Activated CD8-positive, alpha-beta memory T cell treated with anti-CD3 and anti-CD28 coated beads, Interleukin-2, amount 50 U/mL, for 24 hours (primary cell): ENCODE data around the gene CRELD1.
A peak's percentile ranks its signal among the peaks of the same experiment; 100 is the strongest.
"Not testable (repeated sequence)": the region's sequence is repeated elsewhere in the genome, so short reads cannot be mapped to it uniquely, and the experiment has no call there.

Experiments used
- DNase-seq: peaks from one replicate; pipeline ENCODE4 v3.0.0-alpha.2; 2020; ENCODE audit errors: extremely low read depth

CRELD1 gene

DNA sequence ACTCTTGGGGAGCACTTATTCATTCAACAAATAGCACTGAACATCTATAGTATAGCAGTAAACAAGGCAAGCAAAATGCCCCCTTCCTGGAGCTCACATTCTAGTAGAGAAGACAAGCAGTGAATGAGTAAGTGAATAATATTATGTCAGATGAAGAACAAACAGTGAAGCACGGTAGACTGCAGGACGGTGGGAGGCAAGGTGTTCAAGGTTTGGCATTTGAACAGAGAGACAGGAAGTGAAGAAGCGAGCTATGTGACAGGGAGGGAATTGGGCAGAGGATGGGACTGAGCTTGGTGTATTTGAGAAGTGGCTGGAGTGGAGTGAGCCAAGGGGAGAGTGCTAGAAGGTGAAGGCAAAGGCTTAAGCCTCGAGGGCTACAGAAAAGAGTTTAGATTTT, 1.4 kb downstream of the CRELD1 start:
- DNase-seq: no peak

DNA sequence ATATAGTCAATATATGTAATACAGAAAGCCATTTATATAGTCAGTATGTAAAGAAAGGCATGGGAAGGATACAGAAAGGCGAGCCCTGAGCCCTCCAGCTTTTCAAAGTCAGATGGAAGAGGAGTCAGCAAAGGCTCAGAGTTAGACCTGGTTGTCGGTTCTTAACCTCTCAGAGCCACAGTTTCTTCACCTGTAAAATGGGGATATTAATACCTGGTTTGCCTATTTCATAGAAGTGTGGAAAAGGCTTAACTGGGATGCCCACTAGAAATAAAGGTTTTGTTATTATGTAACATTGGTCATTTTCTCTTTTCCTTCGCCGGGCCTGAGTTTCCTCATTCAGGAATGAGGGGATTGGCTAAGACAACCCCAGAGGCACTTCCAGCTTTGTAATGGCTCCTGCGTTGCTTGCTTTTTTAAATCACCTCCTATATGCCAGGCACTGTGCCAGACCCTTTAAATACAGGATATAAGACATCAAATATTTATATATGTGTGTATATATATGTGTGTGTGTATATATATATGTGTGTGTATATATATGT, 2.4 kb downstream of the CRELD1 start:
- no peak for DNase-seq

DNA sequence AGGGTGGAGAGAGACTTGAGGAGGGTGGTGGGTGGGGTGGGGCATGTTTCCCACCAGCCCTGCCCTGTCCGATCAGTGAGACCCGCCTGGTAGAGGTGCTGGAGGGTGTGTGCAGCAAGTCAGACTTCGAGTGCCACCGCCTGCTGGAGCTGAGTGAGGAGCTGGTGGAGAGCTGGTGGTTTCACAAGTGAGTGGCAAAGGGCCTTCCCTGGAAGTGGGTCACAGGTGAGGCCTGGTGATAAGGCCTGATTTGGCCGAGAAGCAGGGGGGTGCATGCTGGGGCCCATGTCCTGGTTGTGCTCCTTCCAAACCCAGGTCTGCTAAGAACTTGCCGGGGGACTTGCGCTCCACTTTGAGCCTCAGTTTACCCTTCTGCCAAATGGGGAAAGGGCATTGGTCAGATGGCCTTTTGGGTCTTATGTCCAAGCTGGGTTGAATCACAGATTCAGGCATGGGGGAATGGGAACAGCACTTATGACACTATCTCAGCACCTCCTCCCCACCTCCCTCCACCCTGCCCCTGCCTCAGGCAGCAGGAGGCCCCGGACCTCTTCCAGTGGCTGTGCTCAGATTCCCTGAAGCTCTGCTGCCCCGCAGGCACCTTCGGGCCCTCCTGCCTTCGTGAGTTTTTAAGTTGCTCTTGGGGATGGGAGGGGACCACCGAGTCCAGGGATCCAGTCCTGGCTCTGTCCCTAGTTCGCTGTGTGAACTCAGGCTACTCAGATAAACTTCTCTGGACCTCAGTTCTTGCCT, 4.0 kb downstream of the CRELD1 start:
- DNase-seq: no peak

DNA sequence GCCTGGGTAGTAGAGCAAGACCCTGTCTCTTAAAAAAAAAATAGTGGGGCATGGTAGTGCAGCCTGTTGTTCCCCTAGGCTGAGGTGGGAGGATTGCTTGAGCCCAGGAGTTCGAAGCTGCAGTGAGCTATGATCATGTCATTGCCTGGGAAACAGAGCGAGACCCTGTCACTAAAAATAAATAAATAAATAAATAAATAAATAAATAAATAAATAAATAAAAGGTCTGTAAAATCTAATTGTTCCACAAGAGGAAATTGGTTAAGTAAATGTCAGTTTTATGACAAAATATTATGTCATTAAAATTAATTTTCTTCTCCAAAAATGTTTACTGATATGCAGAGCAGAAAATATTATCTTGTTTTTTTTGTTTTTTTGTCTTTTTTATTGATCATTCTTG, 5.3 kb downstream of the CRELD1 start:
- DNase-seq: no peak

DNA sequence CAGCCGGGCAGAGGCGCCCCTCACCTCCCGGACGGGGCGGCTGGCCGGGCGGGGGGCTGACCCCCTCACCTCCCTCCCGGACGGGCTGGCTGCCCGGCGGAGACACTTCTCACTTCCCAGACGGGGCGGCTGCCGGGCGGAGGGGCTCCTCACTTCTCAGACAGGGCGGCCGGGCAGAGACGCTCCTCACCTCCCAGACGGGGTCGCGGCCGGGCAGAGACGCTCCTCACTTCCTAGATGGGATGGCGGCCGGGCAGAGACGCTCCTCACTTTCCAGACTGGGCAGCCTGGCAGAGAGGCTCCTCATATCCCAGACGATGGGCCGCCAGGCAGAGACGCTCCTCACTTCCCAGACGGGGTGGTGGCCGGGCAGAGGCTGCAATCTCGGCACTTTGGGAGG, 6.3 kb downstream of the CRELD1 start:
- not testable (repeated sequence) for DNase-seq

DNA sequence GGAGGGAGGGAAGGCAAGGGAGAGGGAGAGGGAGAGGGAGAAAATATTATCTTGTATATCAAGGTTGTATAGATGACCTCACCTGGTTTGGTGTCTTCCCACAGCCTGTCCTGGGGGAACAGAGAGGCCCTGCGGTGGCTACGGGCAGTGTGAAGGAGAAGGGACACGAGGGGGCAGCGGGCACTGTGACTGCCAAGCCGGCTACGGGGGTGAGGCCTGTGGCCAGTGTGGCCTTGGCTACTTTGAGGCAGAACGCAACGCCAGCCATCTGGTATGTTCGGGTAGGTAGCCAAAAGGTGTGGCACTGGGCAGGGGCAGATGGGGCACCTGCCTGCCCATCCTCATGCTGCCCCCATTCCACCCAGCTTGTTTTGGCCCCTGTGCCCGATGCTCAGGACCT, 7.1 kb downstream of the CRELD1 start:
- DNase-seq: no peak

DNA sequence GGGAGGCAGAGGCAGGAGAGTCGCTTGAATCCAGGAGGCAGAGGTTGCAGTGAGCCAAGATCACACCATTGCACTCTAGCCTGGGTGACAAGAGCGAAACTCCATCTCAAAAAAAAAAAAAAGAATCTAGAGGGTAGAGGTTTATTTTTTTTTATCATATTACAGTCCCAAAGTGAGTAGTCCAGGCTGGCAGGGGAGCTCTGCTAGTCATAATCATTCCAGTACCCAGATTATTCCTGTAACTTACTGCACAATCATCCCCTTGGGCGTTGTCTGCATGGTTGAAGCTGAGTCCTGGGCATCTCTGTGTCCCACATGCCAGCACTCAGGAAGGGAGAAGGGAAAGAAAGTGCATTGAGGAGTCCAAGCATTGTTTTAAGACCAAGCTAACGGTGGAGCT, 8.5 kb downstream of the CRELD1 start:
- DNase-seq: no peak

DNA sequence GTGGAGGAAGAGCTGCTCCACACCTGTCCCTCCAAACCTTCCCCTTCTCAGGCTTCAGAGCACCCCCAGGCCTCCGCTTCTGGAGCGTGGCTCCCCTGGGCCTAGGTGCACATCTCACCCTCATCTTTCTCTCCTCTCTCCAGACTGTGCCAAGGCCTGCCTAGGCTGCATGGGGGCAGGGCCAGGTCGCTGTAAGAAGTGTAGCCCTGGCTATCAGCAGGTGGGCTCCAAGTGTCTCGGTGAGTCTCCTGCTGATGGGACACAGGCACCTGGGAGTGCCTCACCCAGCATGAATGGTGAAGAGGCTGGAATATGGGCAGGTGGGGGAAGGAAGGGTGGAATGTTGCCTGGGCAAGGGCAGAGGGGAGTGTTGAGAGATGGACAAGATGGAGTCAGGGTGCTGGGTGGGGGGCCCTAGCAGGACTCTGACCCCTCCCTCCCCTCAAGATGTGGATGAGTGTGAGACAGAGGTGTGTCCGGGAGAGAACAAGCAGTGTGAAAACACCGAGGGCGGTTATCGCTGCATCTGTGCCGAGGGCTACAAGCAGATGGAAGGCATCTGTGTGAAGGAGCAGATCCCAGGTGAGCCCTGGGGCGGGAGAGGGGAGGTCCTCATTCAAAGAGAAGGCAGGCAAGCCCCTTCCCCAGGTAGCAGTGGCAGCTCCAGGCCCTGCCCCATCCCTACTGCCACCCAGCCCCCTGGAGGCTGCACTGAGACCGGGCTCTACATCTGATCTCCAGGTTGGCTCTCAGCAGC, 9.5 kb downstream of the CRELD1 start:
- no peak for DNase-seq

DNA sequence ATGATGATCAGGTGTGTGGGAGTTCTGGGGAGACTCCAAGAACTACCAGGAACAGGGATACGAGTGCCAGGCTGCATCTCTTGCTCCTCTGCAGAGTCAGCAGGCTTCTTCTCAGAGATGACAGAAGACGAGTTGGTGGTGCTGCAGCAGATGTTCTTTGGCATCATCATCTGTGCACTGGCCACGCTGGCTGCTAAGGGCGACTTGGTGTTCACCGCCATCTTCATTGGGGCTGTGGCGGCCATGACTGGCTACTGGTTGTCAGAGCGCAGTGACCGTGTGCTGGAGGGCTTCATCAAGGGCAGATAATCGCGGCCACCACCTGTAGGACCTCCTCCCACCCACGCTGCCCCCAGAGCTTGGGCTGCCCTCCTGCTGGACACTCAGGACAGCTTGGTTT, 10.6 kb downstream of the CRELD1 start:
- no peak for DNase-seq

DNA sequence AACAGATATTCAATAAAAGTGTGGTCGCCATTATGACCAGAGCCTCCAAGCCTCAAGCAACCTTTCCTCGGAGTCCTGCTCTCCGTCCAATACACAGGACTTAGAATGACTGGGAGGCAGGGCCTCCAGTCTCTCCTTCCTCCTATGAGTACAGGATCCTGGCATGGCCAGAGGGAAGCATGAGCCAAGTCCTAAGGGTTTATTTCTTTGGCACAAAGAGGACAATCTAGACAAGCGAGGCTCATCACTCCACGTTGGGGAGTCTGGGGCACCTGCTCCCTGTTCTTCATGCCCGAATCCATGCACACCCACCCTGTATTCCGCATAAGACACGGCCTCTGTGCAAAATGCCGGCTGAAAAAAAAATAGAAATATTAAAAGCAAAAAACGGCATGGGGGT, 11.7 kb downstream of the CRELD1 start:
- DNase-seq: no peak

DNA sequence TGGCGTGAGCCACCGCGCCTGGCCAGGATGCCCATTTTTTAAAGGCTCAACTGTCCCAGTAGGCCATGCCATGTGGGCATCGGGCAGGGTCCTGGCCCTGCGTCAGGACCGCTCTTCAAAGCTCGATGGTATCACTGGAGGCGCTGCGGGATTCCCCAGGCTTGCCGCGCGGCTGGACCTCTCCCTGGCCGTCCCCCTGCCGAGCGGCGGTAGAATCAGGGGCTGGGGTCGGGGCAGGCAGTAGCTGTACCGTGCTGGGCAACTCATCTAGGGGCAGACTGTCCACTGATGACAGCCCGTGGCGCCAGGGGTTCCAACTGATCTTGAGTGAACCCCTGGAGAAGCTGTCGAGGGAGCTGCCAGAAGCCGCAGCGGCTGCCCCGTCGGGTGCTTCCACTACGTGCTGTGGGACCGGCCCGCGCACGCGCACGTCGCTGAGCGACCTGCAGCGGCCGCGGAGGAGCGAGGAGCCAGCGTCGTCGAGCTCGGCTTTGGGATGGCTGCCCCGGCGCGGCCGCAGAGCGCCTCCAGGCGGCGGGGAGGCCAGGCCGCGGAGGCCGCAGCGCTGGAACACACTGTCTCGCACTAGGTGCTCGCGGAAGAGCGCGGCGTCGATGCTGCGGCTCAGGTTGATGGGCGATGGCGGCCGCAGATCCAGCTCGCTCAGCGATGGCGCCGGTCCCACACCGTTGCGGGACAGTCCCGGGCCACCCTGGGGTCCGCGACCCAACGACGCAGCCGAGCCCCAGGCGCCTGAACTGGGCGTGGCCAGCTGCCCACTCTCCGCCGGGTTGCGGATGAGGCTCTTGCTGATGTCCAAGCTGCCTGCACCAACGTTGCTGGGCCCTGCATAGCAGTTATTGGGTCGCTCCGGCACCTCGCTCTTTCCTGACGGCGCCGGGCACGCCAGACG, 12.7 kb downstream of the CRELD1 start:
- DNase-seq: peak; percentile 24

DNA sequence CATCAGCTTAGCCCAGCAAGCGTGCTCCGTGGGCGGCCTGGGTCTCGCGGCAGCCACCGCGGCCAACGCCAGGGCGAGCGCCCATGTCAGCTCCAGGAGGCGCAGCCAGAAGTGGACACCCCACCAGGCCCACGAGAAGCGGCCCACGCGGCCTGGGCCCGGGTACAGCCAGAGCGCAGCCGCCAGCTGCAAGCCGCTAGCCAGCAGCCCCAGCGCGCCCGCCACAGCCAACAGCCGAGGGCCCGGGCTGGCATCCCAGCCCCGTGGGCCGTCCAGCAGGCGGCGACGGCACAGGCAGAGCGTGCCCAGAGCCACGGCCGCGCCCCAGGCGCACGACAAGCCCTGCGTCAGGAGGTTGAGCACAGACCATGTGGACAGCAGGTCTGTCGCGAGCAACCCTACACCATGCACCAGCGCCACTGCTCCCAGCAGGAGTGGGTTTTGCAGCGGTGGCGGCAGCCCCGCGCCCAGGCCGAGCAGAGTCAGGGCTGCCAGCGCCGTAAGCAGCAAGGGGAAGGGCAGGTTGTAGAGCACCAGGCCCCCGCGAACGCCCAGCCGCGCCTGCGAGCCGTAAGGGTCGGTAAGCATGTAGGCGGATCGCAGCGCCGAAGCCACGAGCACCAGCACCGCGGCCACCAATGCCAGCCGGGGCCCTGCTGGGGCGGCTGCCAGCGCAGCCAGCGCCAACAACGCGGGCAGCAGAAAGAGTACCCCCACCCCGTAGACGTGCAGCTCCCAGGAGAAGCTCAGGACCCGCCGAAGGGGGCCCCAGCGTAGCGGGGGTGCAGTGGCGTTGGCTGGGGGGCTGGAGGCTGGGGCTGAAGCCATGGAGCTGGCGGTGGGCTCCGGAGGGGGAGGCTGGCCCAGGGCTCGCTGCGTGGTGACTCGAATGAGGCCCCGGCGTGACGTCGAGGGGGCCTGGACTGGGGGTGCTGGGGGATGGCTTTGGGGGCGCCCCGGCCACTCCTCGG, 13.7 kb downstream of the CRELD1 start:
- no peak for DNase-seq

DNA sequence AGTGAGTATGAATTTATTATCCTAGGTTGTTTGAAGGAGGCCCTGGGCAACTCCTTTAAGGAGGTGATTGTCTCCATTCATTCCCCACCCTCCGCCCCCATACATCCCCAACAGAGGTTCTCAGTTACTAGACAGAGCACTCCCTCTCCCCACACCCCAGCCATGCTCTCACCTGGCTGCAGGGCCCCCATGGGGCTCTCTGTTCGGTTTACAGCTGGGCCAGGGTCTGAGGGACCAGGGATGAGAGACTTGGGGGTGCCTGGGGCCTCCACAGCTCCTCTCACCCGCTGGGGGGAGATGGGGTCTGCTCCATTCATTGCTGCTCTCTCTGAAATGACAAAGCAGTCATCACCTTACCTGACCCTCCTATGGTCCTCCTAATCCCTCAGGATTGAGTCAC, 15.0 kb downstream of the CRELD1 start:
- no peak for DNase-seq

DNA sequence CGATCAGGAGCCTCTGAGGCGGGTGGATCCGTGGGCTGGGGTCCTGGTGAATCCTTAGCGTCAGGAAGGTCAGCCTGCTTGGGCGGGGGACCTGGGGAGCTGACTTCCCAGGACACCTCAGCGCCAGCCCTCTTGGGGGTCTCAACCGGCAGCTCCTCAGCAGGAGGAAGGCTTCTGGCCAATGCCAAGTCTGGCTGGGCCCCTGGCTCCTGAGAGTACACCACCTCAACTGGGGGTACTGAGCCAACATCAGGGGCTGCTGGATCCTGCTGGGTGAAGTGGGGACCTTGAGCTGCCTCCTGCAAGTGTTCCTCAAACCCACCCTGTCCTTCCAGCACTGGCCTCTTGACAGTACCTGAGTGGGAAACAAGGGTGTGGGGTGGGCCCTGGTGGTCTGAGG, 15.5 kb downstream of the CRELD1 start:
- no peak for DNase-seq

DNA sequence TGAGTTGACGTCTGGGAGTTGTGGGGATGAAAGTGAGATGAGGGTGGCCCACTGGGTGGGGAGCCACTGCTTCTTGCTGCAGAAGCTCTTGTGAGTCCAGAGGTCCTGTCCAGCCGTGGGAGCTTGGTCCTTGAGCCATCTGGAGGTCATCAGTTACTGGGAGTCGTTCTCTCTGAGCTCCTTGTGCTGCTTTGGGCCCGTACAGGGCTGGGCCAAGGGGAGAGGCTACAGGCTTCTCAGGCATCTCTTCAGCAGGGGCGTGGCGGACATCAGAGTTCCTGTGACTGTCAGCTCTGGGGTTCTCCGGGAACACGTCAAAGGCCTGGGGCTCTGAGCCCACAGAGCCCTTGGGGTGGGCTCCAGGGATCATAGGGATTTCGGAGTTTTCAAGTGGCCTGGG, 16.0 kb downstream of the CRELD1 start:
- DNase-seq: no peak

DNA sequence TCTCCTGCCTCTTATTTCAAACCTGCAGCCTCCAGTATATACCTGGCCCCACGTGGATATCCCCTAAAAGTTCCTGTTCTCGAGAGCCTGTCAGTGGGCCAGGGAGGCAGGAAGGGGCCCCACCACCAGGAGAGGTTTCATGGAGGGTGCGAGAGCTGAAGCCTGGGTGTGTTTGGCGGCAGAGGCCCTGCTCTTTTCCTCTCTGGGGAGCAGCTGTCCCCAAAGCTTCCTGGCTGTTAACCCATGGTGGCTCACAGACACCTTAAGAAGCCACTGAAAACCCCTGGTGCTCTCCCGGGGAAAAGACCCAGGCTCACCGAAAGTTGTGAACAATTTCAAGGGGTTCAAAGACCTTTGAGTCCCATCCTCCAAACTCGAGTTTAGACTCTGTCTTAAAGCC, 17.5 kb downstream of the CRELD1 start:
- no peak for DNase-seq

DNA sequence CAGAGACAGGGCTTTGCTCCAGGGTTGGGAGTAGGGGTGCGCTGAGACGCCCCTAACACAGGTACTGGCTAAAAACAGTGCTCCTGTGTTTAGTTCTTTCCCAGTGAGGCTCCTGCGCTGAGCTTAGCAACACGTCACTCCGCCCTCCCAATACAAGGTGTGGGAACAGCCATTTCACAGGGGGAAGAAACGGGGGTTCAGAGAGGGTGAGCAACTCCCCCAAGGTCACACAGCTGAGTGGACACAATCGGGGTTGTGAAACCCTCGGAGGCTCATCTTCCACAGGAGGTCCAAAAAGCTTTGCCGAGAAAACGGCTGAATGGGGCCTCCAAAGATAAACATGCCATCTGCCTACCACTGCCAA, 17.9 kb downstream of the CRELD1 start:
- no peak for DNase-seq

DNA sequence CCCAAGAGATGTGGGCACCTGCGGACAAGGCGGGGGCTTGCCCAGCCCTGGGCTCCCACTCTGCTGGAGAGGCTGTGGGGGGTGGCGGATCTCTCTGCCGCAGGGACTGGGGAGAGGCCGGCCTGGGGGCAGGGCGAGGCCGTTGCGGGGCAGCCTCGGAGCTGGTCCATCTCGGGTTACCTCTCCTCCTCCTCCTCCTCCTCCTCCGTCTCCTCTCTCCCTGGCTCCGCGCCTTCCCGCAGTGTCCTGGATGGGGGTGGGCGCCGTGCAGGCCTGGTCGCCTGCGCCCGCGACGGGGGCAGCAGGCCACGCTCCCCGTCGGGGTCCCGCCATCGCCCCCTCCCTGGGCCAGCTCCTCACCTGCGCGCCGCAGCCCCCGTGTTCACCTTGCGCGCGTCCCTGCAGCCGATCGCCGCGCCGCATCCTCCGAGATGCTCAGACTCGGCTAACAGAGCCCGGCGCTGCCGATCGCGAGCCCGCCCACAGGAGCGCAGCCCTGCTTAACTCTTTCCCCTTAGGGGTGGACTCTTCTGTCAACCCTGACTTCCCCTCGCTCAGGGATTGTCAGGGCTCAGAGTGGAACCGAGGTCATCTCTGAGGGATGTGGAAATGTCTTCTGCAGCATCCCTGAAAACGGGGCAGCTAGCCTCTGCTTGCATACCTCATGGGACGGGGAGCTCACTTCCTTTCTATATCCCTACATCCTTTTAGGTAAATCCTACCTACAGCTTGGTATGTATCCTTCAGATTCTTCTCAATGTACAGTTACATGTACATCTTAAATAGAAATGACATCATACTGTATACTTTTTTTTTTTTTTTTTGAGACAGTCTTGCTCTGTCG, 18.6 kb downstream of the CRELD1 start, which contains the start of gene PRRT3:
Gene PRRT3 (minus strand): TSS at position 447 of the 844 bp plus-strand sequence. CDS start 2,293 bp downstream, outside the sequence.
- DNase-seq: no peak

DNA sequence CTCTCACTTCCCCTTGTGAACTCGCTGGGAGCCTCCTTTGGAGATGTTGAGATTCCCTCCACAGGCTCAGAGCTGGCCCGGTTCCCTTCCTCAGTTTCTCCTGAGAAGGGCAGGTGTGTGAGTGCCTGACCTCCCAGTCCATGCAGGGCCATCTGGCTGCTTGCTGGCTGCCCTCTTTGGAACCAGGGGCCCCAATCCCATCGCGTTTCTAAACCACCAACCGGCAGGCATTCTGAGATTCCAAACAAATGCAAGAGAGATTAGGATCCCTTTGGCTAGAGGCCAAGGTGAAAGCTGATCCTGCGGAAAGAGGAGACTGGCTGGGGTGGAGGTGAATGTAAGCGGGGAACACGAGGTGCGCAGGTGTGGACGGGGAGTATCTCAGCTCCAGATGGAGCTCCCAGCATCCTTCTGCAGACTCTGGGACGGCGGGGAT, 21.5 kb downstream of the CRELD1 start:
- no peak for DNase-seq
